ENCODE data around the gene NHLRC4.

GRCh38 chr16:543301-544164 is 23.3 kb upstream of the NHLRC4 start:
- TF ChIP-seq CTCF (IDR thresholded peaks at IDR 0.05) (no peak), ZFX (IDR thresholded peaks at IDR 0.05; ENCODE audit: borderline replicate concordance) (no peak)

Data from 22Rv1 (cell line).